GM12875 (cell line): Measurements from ENCODE around the gene BMP7.

ENCODE experiments used
- H3K4me3 ChIP-seq: one replicate; pipeline ENCODE4 v1.5.1; 2011; ENCODE audit warnings: low read depth, low read length, control low read depth
- CTCF ChIP-seq: IDR thresholded peaks from 2 replicates; pipeline ENCODE4 v1.5.1; 2011; ENCODE audit warnings: low read depth, mild to moderate bottlenecking, control low read depth, inconsistent platforms, low read length, moderate library complexity, borderline replicate concordance; ENCODE audit not compliant: insufficient read depth

BMP7 gene

GRCh38 chr20:57293995-57294394, 27.6 kb upstream of the BMP7 start:
- no peak for TF ChIP-seq CTCF
- no peak overlapping the region for H3K4me3 ChIP-seq

GRCh38 chr20:57292611-57293010, 26.2 kb upstream of the BMP7 start:
- no peak for TF ChIP-seq CTCF
- H3K4me3 ChIP-seq = no peak overlapping the region

- no peak overlapping the region for H3K4me3 ChIP-seq
- TF ChIP-seq CTCF = no peak
Observed at GRCh38 chr20:57291694-57292093, 25.3 kb upstream of the BMP7 start.

GRCh38 chr20:57291003-57291402, 24.6 kb upstream of the BMP7 start:
- no peak overlapping the region for H3K4me3 ChIP-seq
- TF ChIP-seq CTCF = no peak

GRCh38 chr20:57290178-57290484, 23.7 kb upstream of the BMP7 start:
- no peak overlapping the region for H3K4me3 ChIP-seq
- no peak for TF ChIP-seq CTCF

GRCh38 chr20:57289391-57290177, 23.1 kb upstream of the BMP7 start:
- H3K4me3 ChIP-seq = no peak overlapping the region
- no peak for TF ChIP-seq CTCF

- TF ChIP-seq CTCF = no peak
- no peak overlapping the region for H3K4me3 ChIP-seq
Observed at GRCh38 chr20:57288651-57289277, 22.3 kb upstream of the BMP7 start.
